ENCODE measurements around the gene AKAP14.
"Not testable (repeated sequence)": the region's sequence is repeated elsewhere in the genome, so short reads cannot be mapped to it uniquely, and the experiment has no call there.

AKAP14 gene

DNA sequence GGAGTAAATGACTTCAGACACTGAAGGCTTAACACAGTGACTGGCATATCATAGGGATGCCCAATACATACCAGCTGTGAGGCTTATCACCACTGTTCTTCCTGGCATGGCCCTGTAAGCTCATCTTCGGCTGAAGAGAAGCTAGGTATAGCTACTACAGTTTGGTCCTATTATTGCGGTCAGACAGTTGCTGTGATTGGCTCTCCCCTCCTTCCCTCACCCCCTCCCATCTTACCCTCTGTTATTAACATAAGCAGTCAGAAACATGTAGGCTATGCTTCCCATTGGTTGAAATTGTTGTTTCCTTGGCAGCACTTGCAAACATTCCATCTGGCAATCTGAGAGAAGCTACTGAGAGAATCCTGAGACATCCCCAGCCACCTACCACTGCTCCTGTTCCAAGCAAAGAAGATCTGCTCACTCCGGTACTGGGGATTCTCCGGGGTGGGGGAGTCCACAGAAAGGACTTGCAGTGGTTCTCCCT, at the start of gene AKAP14:
TSS of gene AKAP14 (plus strand) at position 51 of the 484 bp plus-strand sequence. CDS start 7,331 bp downstream, outside the sequence.
- no peak within 1 kb of the TSS for H3K4me3 ChIP-seq (ENCODE audit: low read depth, low read length)

GRCh38 chrX:119852382-119853353, 43.0 kb upstream of the AKAP14 start, which contains the start of gene UPF3B:
Gene UPF3B (minus strand): TSS chrX:119852963. CDS start chrX:119852928, 35 bp downstream.
- peak within 1 kb of the TSS; percentile 77 for H3K4me3 ChIP-seq (ENCODE audit: low read depth, low read length)

DNA sequence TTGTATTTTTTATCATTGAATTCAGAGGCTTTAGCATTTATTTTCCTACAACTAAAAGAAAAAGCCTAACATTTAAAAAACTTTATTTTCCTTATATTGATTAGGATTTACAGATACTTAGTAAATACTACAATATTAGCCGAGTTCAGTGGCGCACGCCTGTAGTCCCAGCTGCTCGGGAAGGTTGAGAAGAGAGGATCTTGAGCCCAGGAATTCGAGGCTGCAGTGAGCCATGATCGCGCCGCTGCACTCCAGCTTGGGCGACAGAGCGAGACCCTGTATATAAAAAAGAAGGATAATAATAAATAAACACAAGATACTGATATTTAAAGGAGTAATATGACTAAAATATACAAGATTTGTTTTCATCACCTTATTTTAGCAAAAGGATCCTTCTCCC, 42.2 kb upstream of the AKAP14 start:
- H3K4me3 ChIP-seq (ENCODE audit: low read depth, low read length): no peak overlapping the region

DNA sequence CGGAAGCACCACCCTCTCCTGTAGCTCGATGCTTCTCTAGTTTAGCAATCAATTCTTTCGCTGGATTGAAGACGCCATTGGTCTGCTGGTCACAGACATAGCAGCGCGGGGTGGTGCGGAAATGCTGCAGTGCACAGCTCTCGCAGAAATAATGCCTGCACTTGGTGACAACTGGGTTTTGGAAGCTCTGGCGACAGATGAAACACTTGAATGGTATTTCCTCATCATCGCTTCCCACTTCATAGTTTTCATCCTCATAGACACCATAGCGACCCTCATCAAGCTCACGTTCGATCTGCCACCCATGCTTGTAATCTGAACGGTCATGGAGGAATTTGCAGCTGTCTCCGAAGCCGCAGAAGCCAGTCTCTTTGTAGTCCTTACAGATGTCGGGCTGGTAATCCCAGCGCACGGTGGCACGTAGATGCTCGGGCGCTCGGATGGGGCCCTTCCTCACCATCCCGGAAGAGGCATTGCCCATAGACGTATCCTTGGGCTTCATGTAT, 25.0 kb upstream of the AKAP14 start:
- H3K4me3 ChIP-seq (ENCODE audit: low read depth, low read length): peak overlapping the region; percentile 71

- peak overlapping the region; percentile 71 for H3K4me3 ChIP-seq (ENCODE audit: low read depth, low read length)
Observed at GRCh38 chrX:119871245-119871598, 24.5 kb upstream of the AKAP14 start.

GRCh38 chrX:119871599-119872395, 23.9 kb upstream of the AKAP14 start, which contains the start of the genes NDUFA1 and RNF113A:
Gene NDUFA1 (plus strand): TSS chrX:119871832. CDS start chrX:119871912, 80 bp downstream.
Gene RNF113A (minus strand): TSS chrX:119871733. CDS start chrX:119871613, 120 bp downstream.
- H3K4me3 ChIP-seq (ENCODE audit: low read depth, low read length): peak within 1 kb of the TSS; percentile 71

DNA sequence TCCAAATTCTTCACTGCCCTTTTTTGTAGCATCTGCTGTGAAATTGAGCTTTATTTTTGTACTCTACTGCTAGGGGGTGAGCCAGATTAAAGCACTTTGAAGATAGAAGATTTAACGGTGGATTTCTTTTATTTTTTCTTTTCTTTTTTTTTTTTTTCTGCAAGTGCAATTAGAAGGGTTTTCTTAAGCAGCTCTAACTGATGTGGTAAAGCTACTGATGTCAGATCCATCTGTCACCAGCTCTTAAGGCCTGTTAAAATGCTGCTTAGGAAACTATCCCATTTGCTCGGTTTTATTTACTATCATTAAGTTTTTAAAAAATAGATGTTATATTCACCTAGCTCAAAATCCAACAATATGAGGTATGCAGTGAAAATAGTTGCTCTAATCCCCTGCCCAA, 17.0 kb upstream of the AKAP14 start:
- H3K4me3 ChIP-seq (ENCODE audit: low read depth, low read length): no peak overlapping the region

- no peak overlapping the region for H3K4me3 ChIP-seq (ENCODE audit: low read depth, low read length)
Observed at GRCh38 chrX:119880076-119880475, 15.6 kb upstream of the AKAP14 start.

DNA sequence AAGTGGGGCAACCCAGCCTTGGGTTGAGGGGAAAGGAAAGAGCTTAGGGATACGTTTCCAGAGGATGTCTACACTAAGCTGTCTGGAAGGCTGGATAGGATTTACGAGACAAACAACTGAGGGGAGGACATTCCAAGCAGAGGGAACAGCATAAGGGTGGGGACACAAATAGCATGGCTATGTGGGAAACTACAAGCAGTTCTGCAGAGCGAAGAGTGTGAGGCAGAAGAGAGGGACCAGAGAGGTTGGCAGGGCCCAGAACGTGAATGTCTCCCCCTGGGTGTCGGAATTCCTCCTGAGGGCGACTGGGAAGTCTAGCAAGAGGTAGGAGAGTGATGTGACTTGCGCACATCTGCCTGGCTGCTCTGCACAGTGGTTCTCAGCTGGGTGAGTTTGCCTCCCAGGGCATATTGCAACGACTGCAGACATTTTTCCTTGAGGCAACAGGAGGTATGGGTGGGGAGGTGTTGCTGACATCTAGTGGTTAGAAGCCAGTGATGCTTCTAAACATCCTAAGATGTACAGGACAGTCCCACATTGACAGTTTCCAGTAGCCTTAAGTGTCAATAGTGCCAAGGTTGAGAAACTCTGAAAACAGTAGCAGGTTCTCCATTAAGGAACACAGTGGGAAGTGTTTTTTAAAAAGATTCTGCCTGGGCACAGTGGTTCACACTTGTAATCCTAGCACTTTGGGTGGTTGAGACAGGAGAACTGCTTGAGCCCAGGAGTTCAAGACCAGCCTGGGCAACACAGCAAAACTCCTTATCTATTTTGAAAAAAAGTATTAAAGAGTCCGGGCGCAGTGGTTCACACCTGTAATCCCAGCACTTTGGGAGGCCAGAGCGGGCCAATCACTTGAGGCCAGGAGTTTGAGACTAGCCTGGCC, 14.9 kb upstream of the AKAP14 start:
- H3K4me3 ChIP-seq (ENCODE audit: low read depth, low read length): no peak overlapping the region

- no peak overlapping the region for H3K4me3 ChIP-seq (ENCODE audit: low read depth, low read length)
Observed at GRCh38 chrX:119885554-119886428, 9.9 kb upstream of the AKAP14 start.

DNA sequence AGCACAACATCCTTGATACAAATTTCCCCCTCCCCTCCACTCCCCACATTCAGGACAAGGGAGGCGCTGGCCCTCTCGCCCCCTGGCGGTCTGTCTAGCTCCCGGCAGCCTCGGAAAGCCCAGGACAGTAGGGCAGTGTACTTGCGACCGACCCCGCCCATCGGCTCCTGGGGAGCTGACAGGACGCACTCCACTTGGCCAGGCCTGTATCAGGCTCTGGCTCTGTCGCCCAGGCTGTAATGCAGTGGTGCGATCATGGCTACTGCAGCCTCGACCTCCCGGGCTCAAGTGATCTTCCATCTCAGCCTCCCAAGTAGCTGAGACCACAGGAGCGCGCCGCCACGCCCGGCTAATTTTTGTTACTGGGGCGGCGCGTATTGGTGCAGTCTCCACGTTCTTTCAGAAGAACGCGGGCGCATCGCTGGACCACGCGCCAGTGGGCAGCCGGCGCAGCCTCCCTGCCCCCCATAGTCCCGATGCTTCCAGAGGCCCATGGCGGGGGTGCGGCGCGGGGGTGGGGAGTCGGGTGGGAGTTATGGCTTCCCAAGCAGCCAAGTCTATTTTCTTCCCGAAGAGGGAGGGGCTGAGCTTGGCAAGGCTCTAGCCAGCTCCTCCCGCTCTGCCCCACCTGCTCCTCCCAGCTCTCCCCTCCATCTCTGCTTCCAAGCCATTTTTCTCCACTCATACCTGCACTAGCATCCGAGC, 7.8 kb upstream of the AKAP14 start:
- peak overlapping the region; percentile 17 for H3K4me3 ChIP-seq (ENCODE audit: low read depth, low read length)

DNA sequence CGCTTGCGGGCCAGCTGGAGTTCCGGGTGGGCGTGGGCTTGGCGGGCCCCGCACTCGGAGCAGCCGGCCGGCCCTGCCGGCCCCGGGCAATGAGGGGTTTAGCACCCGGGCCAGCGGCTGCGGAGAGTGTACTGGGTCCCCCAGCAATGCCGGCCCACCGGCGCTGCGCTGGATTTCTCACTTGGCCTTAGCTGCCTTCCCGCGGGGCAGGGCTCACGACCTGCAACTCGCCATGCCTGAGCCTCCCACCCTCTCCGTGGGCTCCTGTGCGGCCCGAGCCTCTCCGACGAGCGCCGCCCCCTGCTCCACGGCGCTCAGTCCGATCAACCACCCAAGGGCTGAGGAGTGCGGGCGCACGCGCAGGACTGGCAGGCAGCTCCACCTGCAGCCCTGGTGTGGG, 5.1 kb upstream of the AKAP14 start:
- H3K4me3 ChIP-seq (ENCODE audit: low read depth, low read length): not testable (repeated sequence)

DNA sequence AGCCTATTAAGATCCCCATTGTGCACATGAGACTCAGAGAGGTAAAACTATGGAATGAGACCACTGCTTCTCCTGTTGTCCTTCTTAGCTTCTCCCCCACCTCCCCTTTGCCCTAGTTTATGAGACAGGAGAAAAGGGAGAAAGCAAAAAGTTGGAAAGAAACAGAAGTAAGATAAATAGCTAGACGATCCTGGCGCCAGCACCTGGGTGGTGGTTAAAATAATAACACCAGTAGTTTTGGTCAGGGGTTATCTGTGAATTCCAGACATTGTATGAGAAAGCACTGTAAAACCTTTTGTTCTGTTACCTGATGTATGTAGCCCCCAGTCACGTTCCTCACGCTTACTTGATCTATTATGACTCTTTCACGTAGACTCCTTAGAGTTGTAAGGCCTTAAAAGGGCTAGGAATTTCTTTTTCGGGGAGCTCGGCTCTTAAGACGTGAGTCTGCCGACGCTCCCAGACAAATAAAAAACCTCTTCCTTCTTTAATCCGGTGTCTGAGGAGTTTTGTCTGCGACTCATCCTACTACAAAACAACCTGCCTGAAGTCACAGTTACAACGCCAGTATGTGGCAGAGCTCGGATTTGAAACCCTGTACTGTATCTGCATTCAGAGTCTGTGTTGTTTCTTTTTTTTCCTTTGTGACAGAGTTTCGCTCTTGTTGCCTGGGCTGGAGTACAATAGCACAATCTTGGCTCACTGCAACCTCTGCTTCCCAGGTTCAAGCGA, 3.6 kb upstream of the AKAP14 start:
- H3K4me3 ChIP-seq (ENCODE audit: low read depth, low read length): not testable (repeated sequence)

DNA sequence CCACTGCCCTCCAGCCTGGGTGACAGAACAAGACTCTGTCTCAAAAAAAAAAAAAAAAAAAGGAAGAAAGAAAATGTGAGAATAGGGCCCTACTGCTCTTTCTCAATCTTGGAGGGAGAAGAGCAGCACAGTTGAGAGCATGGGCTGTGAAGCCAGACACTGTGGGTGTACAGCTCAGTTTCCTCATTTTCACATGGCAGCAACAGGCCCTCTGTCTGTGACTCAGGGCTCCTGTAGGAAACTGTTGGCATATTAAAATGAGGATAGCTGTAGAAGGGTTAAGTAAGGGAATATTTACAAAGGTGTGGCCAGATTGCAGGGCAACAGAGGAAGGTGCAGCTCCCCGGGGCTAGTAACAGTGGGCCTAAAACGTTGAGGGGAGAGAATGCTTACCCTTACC, 3.4 kb downstream of the AKAP14 start:
- H3K4me3 ChIP-seq (ENCODE audit: low read depth, low read length): no peak overlapping the region

DNA sequence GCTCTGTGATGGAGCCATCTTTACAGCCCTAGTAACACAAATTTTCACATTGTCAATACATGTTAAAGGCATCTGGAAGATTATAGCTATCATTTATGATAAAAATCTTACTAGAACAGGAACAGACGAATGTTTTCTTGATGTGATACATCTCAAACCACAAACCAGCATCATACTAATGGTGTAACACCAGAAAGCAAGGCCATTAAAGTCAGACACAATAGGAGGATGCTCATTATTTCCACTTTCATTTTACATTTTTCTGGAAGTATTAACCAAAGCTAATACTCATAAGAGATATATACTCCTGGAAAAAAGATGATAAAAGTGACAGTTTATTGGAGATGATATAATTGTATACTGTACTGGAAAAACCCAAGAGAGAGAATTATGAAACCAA, 5.3 kb downstream of the AKAP14 start:
- no peak overlapping the region for H3K4me3 ChIP-seq (ENCODE audit: low read depth, low read length)

DNA sequence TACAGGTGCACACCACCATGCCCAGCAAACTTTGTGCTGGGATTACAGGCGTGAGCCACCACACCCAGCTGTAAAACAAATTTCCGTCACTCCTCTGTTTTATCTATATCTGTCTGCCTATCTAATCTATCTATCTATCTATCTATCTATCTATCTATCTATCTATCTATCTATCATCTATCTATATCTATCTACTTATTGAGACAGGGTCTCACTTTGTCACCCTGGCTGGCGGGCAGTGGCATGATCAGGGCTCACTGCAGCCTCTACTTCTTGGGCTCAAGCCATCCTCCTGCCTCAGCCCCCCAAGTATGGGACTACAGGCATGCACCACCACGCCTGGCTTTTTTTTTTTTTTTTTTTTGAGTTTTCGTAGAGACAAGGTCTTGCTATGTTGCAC, 20.6 kb downstream of the AKAP14 start:
- no peak overlapping the region for H3K4me3 ChIP-seq (ENCODE audit: low read depth, low read length)

DNA sequence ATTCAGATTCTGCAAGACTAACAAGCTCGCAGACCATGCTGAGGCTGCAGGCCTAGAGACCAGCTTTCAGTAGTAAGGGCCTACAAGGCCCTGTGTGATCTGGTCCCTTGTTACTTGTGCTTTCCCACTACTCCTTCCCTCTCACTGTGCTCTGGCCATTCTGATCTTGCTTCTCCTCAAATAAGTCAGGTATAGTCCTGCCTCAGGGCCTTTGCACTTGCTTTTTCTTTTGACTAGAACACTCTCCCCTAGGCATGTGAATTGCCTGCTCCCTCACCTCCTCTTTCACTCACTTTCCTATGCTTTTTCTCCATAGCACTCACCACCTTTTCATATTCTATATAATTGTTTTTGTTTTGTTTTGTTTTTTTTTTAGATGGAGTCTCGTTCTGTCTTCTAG, 22.2 kb downstream of the AKAP14 start:
- H3K4me3 ChIP-seq (ENCODE audit: low read depth, low read length): no peak overlapping the region

Measured in iPS-11a (cell line).